Measurements from ENCODE around the gene RAD1. TPM values are rescaled to one million over a fixed set of nuclear protein-coding genes. Genes with fewer than 3 reads are reported as not detected.
A peak's percentile ranks its signal among the peaks of the same experiment; 100 is the strongest.
"Not testable (repeated sequence)": the region's sequence is repeated elsewhere in the genome, so short reads cannot be mapped to it uniquely, and the experiment has no call there.

RAD1 gene
- polyA plus RNA-seq, 1 donor (not counting 4 experiments of a cell fraction or from before 2014, with no cell fraction given), result 23.1 TPM

DNA sequence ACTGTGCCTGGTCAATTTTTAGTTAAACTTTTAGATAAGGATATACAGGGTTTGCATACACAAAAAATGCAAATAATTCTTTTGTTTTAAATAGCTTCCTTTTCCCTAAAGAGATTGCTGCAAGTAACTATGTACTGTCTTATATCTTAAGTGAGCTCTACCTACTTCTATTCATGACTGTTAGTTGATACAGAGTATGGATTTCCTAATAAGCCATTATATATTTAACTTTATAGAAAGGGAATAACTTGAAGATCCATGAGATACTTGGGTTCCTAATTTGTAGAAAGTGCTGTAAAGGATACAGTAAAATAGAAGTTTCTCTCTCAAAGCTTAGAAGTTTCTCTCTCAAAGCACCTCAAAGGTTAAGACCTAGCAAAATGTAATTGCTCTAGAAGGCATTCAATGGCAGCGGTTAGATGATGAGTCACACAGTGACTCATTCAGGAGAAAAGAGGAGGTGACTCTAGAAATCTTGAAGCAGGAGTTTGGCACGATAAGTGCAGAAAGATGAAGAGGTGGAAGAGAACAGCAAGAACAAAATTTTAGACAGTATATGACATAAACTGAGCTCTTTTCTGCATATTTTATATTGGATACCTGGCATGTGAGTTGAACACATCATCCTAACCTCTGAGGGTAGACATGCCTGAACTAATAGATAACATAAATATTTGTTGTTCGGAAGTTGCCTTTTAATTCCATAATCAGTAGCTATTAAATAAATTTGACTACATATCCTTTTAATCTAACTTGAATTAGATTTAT is 8.6 kb upstream of the RAD1 start:
- DNase-seq (ENCODE audit: low read depth, low spot score) (peak; percentile 66), FAIRE-seq (peak; percentile 86)
- Histone ChIP-seq H3K27me3 (ENCODE audit: control insufficient read depth, extremely low read depth, insufficient read depth, low read length) (no peaks in the 10 kb centered on the region), H2AFZ (ENCODE audit: control insufficient read depth, low read length) (no peak overlapping the region), H3K9me3 (ENCODE audit: control insufficient read depth, low read depth, low read length) (no peaks in the 10 kb centered on the region), H3K9ac (ENCODE audit: control insufficient read depth, extremely low read depth, insufficient read depth, low read length) (no peak overlapping the region), H3K36me3 (ENCODE audit: control insufficient read depth in 2 of 2, extremely low read depth in 1 of 2, insufficient read depth in 2 of 2, low read length in 2 of 2) (peaks cover 7 to 8% of the 10 kb centered on the region in 2 experiments), H4K20me1 (ENCODE audit: control insufficient read depth, extremely low read depth, insufficient read depth, low read length) (no peaks in the 10 kb centered on the region), H3K9me1 (ENCODE audit: control insufficient read depth, extremely low read depth, insufficient read depth, low read length) (no peaks in the 10 kb centered on the region), H3K4me2 (ENCODE audit: control insufficient read depth, extremely low read depth, insufficient read depth, low read depth, low read length) (peak overlapping the region; percentile 33), H3K4me3 (ENCODE audit: control insufficient read depth in 2 of 3, extremely low read depth in 1 of 3, insufficient read depth in 2 of 3, low read depth in 1 of 3, low read length in 3 of 3) (no peak overlapping the region), H3K4me1 (ENCODE audit: control insufficient read depth, extremely low read depth, insufficient read depth, low read length) (peaks cover 15% of the 10 kb centered on the region), H3K27ac (ENCODE audit: control insufficient read depth, insufficient read depth, low read length) (peak overlapping the region; percentile 16), H3K79me2 (ENCODE audit: control insufficient read depth, insufficient read depth, low read length) (peaks cover 14% of the 10 kb centered on the region)
- dilution Hi-C loops (cut with MboI; ENCODE audit: extremely low pct_ligation_motif_present, low sequenced_read_pairs), result no loop called here
- TF ChIP-seq, protein P1, sequence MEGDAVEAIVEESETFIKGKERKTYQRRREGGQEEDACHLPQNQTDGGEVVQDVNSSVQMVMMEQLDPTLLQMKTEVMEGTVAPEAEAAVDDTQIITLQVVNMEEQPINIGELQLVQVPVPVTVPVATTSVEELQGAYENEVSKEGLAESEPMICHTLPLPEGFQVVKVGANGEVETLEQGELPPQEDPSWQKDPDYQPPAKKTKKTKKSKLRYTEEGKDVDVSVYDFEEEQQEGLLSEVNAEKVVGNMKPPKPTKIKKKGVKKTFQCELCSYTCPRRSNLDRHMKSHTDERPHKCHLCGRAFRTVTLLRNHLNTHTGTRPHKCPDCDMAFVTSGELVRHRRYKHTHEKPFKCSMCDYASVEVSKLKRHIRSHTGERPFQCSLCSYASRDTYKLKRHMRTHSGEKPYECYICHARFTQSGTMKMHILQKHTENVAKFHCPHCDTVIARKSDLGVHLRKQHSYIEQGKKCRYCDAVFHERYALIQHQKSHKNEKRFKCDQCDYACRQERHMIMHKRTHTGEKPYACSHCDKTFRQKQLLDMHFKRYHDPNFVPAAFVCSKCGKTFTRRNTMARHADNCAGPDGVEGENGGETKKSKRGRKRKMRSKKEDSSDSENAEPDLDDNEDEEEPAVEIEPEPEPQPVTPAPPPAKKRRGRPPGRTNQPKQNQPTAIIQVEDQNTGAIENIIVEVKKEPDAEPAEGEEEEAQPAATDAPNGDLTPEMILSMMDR (optimal IDR thresholded peaks at IDR 0.05 in 1 of 3, IDR thresholded peaks at IDR 0.05 in 1 of 3, conservative IDR thresholded peaks at IDR 0.05 in 1 of 3; ENCODE audit: extremely low read depth in 1 of 3, insufficient read depth in 2 of 3, low read length in 3 of 3), result no peak
- no peak for TF ChIP-seq EZH2 (IDR thresholded peaks at IDR 0.05; ENCODE audit: low read length)

DNA sequence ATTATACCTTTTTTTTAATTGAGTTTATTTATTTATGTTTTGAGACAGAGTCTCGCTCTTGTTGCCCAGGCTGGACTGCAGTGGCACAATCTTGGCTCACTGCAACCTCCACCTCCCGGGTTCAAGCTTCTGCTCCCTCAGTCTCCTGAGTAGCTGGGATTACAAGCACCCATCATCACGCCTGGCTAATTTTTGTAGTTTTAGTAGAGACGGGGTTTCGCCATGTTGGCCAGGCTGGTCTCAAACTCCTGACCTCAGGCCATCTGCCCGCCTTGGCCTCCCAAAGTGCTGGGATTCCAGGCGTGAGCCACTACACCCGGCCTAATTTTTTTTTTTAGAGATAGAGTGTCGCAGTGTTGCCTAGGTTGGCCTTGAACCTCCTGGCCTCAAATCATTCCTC is 8.0 kb upstream of the RAD1 start:
- H3K36me3 ChIP-seq (ENCODE audit: control insufficient read depth in 2 of 2, extremely low read depth in 1 of 2, insufficient read depth in 2 of 2, low read length in 2 of 2); H2AFZ ChIP-seq (ENCODE audit: control insufficient read depth, low read length); H3K9ac ChIP-seq (ENCODE audit: control insufficient read depth, extremely low read depth, insufficient read depth, low read length); H3K9me1 ChIP-seq (ENCODE audit: control insufficient read depth, extremely low read depth, insufficient read depth, low read length); H3K4me3 ChIP-seq (ENCODE audit: control insufficient read depth in 2 of 3, extremely low read depth in 1 of 3, insufficient read depth in 2 of 3, low read depth in 1 of 3, low read length in 3 of 3); FAIRE-seq; H3K9me3 ChIP-seq (ENCODE audit: control insufficient read depth, low read depth, low read length); H3K4me2 ChIP-seq (ENCODE audit: control insufficient read depth, extremely low read depth, insufficient read depth, low read depth, low read length); dilution Hi-C loops (cut with MboI; ENCODE audit: extremely low pct_ligation_motif_present, low sequenced_read_pairs); H4K20me1 ChIP-seq (ENCODE audit: control insufficient read depth, extremely low read depth, insufficient read depth, low read length); DNase-seq (ENCODE audit: low read depth, low spot score); H3K27me3 ChIP-seq (ENCODE audit: control insufficient read depth, extremely low read depth, insufficient read depth, low read length): not testable (repeated sequence)
- peak overlapping the region; percentile 16 for H3K27ac ChIP-seq (ENCODE audit: control insufficient read depth, insufficient read depth, low read length)
- H3K79me2 ChIP-seq (ENCODE audit: control insufficient read depth, insufficient read depth, low read length), result peaks cover 21% of the 10 kb centered on the region
- H3K4me1 ChIP-seq (ENCODE audit: control insufficient read depth, extremely low read depth, insufficient read depth, low read length), result peaks cover 15% of the 10 kb centered on the region

Data from keratinocyte (primary cell).